Activated CD8-positive, alpha-beta memory T cell treated with anti-CD3 and anti-CD28 coated beads for 24 hours (primary cell): ENCODE data around the gene PWP2.
A peak's percentile ranks its signal among the peaks of the same experiment; 100 is the strongest.

Experiments
- DNase-seq: peaks from one replicate; pipeline ENCODE4 v3.0.0-alpha.2; 2020

The PWP2 gene

GRCh38 chr21:44107026-44107501 lies at the start of gene PWP2:
Gene PWP2, plus strand, starts transcription at chr21:44107399. Its CDS starts 18 bp downstream, at chr21:44107417.
- DNase-seq: peak; percentile 81

DNA sequence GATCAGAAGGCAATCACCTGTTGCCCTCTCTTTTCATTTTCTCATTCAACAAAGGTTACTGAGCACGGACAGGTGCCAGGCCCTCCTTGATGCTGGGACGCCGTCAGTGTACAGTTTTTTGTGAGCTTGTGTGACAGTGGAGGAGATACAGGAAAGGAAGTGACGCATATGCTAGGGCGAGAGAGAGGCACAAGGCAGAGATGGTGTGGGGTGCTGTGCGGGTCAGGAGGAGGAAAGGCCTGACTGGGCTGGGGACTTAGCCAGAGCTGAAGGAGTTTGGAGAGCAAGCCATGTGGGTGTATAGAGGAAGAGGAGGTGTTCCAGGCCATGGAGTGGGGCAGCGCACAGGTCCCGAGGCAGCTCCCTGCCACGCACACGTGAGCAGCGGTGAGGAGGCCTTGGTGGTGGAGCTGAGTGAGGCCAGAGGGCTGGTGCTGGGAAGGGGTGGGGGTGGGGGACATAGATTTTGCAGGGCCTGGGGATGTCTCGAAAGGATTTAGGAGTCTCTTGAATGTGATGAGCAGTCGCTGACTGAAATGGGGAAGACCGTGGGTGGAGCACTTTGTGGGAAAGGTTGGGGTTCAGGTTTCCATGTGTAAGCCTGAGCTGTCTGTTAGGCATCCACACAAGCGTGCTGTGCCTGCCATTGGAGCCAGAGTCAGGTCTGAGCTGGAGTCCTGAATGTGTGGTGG lies 49.1 kb upstream of the PWP2 start:
- no peak for DNase-seq

DNA sequence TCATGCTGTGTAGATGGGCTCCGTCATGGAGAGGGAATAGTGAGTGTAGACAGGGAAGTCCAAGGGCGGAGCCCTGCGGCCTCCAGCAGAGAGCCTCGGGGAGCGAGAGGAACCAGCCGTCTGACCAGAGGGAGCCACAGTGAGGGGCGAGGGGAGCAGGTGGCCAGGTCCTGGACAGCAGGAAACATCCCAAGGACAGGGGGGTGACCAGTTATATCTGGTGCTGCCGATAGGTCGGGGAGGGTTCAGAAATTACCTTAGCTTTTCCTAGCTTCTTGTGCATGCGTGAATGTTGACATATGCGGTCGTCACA lies 48.6 kb upstream of the PWP2 start:
- DNase-seq: no peak

- DNase-seq: no peak
Measured at GRCh38 chr21:44058981-44059380, 48.2 kb upstream of the PWP2 start.

DNA sequence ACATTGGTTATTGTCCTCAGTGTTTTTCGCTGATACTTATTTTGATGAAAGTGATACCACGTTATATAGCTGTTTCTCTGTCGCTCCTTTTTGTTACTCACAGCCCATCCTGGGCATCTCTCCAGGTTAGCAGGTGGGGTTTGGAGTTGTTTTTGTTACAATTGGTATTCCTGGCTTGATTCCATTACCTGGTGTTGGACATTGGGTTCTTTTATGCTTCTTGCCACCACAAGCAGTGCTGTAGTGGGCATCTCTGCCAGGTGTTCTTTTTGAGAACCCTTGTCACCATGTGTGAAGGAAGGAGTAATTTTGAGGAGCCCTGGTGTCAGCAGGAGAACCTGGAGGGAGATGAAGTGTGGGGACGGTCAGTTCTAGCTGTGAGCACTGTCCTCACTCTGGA lies 47.5 kb upstream of the PWP2 start:
- DNase-seq: no peak

DNA sequence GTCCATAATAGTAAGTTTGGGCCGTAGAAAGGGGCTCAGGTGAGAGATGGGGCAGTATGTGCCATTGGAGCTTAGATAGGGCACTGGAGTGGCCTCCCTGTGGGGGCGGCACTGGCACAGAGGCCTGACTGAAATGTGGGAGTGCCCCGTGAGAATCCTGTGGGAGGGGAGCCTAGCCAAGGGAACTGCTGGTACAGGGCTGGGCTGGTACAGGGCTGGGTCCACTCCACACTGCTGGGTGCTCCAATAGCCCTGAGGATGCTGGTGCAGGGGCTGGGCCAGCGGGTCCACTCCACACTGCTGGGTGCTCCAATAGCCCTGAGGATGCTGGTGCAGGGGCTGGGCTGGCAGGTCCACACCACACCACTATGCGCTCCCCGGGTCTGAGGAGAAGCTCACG lies 44.8 kb upstream of the PWP2 start:
- no peak for DNase-seq

DNA sequence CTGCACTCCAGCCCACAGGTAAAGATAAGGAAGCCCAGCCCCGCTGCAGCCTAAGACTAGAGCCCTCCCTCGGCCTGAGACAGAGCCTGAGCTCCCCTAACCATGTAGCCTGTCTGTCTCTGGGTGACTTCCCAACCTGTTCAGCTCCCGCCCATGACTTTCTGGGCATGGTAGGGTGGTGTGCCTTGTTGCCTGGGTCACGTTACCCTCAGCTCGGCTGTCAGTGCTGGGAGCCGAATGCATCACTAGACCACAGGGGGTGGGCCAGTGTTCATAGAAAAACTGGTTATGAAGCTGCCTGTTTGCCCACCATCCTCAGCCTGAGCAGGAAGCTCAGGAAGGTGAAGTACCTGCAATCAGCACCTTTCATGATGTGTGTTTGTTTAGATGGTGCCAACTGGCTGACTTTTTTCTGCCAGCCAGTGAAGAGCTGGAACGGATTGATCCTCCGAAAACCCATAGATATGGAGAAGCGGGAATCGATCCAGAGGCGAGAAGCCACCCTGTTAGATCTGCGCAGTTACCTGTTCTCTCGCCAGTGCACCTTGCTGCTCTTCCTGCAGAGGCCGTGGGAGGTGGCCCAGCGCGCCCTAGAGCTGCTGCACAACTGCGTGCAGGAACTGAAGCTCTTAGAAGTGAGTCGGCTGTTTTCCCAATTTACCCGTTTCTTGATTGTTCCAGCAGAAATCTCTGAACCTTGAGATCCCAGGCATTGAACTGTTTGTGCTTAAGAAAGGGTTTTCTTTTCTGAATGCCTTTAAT lies 43.9 kb upstream of the PWP2 start:
- no peak for DNase-seq

GRCh38 chr21:44064852-44065403 lies 42.3 kb upstream of the PWP2 start:
- DNase-seq: no peak

- DNase-seq: peak; percentile 83
Measured at GRCh38 chr21:44065428-44065827, 41.8 kb upstream of the PWP2 start.

GRCh38 chr21:44066116-44066515 lies 41.1 kb upstream of the PWP2 start:
- DNase-seq: no peak

- no peak for DNase-seq
Measured at GRCh38 chr21:44067011-44067839, 40.0 kb upstream of the PWP2 start.

- no peak for DNase-seq
Measured at GRCh38 chr21:44070391-44070790, 36.8 kb upstream of the PWP2 start.

- DNase-seq: no peak
Measured at GRCh38 chr21:44071359-44072104, 35.7 kb upstream of the PWP2 start.

- DNase-seq: no peak
Measured at GRCh38 chr21:44072111-44072510, 35.1 kb upstream of the PWP2 start.

GRCh38 chr21:44074315-44074958 lies 32.8 kb upstream of the PWP2 start:
- no peak for DNase-seq

DNA sequence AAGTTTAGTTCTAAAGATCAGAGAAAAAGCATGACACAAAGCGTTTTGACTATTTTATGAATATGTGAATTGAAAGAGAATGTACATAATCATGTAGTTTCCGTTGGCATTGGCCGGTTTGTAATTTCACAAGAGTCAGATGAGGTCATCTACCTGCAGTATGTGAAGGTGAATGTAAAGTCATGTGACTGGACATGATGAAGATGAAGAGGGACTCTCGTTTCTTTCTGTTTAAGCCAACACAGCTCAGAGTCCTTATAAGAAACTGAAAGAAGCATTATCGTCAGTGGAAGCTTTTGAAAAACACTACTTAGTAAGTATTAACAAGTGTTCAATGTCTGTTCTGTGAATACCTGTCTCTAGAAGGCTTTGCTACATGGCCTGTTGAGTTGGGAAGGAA lies 30.9 kb upstream of the PWP2 start:
- no peak for DNase-seq

DNA sequence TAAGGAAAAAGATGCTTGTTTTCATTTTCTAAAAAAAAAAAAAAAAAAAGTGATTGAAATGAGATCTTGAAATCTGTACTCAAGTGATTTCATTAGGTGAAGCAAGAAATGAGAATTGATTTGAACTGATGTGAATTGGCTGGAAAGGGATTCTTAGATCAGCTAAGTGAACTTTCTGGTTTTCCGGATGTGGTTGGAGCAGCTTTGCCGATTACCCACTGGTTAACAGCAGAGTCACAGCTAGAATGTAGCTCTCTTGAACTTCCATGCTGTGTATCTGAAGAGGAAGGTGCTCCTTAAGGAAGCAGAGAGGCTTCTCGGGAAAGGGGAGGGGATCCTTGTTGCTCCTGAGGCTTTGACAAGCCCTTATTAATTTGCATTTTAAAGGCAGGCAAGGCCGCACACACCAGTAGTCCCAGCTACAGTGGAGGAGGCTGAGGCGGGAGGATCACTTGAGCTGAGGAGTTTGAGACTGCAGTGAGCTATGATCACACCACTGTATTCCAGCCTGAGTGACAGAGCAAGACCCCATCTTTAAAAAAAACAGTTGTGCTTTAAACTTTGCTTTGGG lies 28.7 kb upstream of the PWP2 start:
- DNase-seq: no peak

- DNase-seq: no peak
Measured at GRCh38 chr21:44079446-44079845, 27.8 kb upstream of the PWP2 start.

DNA sequence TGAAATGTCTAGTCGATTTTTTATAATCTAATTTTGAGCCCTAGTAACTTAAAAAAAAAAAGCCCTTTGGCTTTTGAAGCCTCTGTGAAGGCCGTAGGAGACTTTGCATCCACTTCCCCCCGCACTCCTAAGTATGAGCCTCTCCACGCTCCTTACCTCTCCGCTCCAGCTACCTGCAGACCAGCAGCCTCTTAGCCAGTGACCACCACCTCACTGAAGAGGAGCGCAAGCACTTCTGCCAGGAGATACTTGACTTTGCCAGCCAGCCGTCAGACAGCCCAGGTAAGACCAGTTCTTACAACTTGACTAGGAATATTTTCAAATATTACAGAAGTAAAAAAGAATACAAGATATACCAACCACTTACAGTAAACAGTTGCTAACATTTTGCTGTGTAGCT lies 27.4 kb upstream of the PWP2 start:
- DNase-seq: no peak

GRCh38 chr21:44082648-44083440 lies 24.4 kb upstream of the PWP2 start:
- no peak for DNase-seq
